Stimulated activated CD8-positive, alpha-beta memory T cell treated with anti-CD3 and anti-CD28 coated beads, Interleukin-12 subunit alpha, Interleukin-12 subunit beta, amount 100 ng/mL, for 24 hours (primary cell): Measurements from ENCODE around the gene TBC1D16.
"Not testable (repeated sequence)": the region's sequence is repeated elsewhere in the genome, so short reads cannot be mapped to it uniquely, and the experiment has no call there.

ENCODE experiments used
- DNase-seq: peaks from one replicate; pipeline ENCODE4 v3.0.0-alpha.2; 2020; ENCODE audit errors: extremely low read depth

Gene TBC1D16

DNA sequence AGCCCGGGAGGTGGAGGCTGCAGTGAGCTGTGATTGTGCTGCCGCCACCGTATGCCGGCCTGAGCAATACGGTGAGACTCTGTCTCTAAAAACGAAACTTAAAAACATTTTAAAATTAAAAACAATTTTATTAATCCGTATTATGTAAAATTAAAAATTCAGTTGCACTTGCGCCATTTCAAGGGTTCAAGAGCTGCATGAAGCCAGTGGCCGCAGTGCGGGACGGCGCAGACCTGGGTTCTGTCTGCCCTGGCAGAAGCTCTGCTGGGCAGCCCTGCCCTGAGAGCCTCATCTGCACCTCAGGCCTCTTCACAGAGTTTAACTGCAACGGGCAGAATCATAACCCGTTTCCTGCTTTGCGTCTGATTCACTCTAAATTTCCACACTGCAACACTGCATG, 31.7 kb downstream of the TBC1D16 start:
- DNase-seq, result no peak

DNA sequence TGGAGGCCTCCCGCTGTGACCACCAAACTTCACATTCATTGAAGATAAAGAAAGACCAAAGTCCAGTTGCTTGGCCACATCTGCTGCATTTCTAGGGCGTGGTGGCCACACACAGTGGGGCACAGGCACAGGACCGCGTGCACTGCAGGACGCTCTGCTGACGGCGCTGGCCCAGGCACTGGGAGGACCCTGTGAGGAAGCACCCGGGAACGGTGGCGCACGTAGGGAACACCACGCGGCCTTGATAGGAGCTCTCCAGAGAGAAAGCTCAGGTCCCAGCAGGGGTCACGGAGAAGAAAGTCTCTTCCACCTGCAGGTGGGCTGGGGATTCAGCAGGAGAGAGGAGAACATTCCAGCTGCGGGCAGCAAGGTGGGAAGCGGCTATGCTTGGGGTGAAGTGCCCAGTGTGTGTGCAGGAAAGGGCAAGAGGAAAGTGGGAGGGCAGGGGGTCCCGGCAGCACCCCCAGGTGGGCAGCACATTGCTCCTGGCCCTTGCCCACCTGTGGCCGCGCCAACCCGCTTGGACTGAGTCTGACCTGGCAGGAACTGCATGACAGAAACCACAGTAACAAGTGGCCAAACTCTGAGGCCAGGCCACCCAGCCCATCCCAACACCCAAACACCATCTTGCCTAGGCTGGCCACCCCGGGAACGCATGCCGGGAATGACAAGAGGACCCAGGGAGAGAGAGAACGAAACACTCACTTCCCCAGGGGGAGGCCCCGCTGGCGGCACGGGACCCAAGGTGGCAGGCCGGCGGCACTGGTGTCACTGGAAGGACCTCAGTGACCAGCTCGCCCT, 32.8 kb downstream of the TBC1D16 start:
- DNase-seq, result no peak

DNA sequence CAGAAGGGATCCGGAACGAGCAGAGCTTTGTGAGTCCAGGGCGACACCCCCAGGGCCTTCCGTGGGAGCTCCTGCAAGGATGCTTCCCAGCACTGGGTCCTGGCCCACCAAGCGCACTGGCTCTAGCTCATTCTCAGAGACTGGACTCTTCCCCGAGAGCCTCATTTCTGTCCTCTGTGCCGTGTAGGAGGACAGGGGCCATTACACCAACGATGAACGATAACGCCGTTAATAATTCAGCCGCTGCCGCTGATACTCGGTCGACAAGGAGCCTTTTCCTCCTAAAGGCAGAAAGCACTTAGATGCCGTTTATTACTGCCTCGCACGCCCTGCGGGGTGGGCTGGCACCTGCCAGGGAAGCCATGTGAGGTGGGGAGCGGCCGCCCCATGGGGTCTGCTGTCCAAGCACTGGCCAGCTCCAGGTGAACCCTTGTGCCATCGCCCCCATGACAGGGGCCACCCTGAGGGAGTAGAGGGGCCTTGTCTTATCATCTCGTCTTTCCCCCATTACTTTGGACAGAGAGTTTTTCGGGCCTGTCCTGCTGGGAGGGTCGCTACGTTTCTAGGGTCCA, 33.5 kb downstream of the TBC1D16 start:
- DNase-seq, result no peak

DNA sequence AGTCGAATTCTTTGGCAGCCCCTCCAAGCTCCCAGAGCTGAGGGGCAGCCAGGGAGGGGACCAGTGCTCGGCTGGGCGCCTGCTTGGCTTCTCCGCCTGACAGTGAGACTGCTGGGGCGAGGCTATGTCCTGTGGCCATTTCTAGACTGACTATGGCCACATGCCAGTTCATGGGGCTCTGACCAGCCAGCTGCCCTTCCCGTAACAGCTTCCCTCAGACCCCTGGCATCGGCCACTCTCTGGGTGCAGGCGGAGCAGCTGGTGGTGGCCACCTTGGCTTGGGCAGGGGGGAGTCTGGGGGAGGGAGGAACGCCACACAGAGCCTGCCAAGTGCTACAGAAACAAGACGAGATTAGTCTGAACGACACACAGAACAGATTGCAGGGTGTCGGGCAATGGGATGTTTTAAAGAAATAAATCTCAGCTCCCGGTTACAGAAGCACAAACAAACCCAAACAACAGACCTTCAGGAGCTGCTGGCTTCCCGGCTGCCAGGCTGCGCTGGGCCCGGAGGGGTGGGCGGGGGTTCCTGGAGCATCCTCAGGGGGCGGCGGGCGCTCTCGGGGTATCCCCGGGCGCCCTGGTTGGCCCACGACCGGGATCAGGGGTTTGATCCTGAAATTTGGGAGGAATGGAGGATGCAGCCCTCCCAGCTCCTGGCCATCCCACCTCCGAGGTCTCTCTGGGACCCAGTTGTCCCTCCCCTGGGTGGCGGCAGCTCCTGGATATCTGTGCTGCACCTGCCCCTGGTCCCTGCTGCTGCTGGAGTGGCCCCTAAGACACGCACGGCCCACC, 34.5 kb downstream of the TBC1D16 start:
- DNase-seq, result no peak

DNA sequence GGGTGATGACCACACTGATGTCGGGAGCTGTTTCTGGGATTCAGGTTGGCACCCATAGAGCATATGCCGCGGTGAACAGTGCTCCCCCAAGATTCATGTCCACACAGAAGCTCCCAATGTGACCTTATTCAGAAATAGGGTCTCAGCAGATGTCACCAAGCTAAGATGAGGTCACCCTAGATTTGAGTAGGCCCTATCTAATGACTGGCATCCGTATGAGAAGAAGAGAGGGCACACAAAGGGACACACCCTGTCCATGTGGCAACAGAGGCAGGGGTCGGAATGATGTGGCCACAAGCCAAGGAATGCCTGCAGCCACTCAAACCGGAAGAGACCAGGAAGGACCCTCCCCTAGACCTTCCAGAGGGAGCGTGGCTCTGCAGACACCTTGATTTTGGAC, 35.5 kb downstream of the TBC1D16 start:
- DNase-seq, result no peak

DNA sequence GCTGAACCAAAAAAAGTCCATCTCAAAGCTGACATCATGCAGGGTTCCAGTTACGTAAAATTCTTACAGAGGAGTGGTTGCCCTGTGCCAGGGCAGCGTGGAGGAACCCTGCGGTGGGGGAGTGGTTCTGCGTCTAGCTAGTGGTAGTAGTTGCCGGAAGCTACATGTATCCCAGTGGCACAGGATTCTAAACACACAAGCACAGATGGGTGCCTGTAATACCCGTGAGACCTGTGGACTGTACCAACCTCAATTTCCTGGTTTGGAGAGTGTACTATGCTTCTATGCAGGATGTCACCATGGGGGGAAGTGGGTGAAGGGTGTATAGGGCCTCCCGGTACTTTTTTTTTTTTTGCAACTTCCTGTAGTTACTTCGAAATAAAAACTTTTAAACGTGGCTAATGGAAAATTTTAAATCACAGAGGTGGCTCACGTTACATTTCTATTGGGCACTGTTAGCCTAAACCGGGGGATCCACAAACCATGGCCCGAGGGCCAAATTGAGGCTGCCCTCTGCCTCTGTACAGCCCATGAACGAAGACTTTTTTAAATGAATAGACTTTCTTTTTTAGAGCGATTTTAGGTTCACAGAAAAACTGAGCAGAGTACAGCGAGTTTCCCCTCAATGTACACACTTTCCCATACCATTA, 38.5 kb downstream of the TBC1D16 start:
- DNase-seq, result peak; percentile 40

DNA sequence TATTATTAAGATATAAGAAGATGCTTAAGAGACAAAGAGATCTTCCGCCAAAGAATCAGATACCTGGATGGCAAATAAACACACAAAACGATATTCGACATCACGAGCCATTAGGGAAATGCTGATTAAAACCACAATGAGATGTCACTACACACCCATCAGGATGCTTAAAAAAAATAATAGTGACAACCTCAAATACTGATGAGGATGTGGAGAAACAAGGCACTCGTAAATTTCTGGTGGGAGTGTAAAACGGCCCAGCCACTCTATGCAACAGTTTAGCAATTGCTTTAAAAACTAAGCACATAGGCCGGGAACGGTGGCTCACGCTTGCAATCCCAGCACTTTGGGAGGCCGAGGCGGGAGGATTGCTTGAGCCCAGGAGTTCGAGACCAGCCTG, 39.4 kb downstream of the TBC1D16 start:
- no peak for DNase-seq

DNA sequence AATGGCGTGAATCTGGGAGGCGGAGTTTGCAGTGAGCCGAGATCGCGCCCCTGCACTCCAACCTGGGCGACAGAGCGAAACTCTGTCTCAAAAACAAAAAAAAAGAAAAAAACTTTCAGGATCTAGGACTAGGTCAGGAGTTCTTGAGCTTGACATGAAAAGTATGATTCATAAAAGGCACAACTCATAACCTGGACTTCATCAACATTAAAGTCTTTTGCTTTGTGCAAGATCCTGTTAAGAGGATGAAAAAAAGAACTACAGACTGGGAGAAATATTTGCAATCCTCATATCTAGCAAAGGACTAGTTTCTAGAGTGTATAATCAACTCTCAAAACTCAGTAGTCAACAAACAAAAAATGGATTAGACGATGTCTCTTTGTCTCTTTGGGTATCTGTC, 40.0 kb downstream of the TBC1D16 start:
- no peak for DNase-seq

DNA sequence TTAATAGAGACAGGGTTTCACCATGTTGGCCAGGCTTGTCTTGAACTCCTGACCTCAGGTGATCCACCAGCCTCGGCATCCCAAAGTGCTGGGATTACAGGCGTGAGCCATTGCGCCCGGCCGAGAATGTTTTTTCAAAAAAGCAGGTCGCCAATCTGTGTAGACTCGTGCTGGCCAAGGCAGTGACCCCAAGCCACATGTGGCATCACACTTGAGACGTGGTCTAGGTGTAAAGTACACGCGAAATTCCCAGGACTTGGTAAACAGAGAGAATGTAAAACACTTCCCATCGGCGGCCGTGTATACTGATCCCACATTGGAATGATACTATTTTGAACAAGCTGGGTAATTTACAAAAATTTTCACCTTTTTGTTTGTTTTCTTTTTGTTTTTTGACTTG, 41.1 kb downstream of the TBC1D16 start:
- no peak for DNase-seq

DNA sequence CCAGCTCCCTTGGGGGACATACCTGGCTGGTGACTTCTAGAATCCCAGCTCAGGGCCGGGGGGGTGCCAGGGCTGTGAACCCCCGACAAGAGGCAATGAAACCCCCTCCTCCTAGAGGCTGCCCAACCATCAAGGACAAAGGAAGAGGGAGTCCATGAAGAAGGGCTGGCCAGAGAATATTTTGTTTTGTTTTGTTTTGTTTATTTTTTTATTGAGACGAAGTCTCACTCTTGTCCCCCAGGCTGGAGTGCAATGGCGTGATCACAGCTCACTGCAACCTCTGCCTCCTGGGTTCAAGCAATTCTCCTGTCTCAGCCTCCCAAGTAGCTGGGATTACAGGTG, 41.5 kb downstream of the TBC1D16 start:
- not testable (repeated sequence) for DNase-seq

DNA sequence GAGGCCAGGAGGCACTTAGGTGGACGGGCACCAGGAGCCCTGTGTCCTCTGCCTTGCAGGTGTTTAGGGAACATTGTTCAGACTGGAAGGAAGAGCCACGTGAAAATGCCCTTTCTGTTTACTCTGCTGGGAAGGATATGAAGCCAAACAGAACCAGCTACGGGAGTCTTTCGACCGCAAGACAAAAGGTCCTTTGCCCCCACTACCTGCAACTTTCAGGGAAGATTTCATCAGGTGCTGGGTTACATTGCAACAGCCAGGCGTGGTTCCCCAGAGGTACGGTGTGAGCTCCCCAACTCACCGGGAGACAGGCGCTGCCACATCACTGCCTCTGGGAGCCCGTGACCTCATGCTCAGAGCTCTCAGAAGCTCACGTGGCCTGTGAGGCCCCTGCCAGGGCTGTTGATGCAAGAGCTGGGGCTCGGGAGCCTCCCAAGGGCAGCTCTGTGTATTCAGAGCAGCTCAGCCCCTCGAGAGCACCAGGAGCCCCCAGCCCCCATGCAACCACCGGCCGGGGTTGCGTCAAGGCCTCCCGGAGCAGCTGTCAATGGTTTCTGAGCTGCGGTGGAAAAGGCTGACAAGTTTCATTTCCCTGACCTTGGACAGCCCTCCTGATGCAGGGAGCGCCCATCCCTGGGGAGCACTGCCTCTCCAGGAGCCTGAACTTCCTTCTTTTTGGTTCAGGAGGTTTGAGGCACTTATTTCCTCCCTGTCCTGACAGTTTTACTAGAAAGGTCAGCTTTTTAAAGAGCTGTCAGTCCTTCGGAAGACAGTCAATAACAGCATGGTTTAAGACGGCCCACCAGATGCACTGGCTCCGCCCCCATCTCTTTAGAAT, 42.1 kb downstream of the TBC1D16 start:
- DNase-seq, result no peak

DNA sequence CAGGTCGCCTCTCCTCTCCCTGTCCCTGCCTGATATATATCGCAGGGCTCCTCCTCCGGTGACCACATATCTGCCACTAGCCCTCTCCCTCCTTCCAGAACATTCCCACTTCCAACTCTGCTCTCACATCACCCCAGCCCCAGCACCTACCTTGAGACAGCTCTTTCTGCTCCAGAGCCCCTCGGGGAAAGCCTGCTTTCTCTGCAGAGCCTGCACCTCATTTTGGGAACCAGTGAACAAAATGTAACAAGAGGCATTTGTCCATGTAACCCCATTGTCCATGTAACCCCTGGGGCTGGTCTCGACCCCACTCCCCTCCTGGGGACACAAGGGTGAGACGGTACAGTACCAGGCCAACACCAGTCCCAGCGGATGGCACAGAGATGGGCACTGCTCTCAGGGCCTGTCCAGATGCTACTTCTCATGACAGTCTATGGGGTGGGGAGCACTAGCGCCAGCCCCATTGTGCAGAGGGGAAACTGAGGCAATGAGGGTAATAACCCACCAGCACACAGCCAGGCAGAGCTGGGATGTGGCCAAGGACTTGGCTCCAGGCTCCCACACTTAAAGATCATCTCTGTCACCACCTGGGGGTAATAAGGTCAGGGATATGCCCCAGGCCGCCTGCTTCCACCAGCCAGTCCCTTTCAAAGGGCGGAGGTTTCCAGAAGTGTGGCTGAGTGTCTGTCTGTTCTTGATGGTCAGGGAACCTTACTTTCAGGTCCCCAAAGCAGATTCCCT, 42.9 kb downstream of the TBC1D16 start:
- DNase-seq, result no peak

DNA sequence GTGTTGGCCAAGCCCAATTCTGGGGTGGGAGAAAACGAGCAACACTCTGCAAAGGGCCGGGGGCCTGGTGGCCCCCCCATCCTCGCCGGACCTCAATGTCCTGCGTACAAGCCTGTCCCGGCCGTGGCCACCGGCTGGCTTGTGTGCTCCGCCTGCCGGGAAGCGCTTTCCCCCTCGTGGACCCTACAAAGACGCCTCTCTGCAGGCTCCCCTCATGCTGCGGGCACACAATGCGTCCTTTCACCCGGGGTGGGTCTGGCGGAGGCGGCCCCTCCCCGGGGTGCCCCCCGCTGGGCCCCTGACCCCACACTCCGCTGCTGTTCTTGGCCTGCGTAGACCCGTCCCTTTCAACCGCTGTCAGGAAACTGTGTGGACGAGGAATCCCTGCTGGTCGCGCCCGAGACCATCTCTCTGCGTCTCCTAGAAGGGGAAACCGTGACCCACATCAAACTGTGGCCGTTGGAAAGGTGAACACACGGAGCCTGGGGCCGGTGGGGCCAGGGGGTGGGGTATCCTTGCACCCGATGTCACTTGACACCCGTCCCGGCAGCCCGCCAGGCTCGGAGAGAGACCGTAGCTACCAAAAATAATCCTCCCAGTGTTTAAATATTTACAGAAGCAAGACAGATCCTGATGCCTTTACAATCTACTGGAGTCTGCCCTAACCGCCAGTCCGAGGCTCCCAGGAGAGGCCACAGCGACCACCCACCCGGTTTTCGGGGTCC, 43.6 kb downstream of the TBC1D16 start:
- no peak for DNase-seq

DNA sequence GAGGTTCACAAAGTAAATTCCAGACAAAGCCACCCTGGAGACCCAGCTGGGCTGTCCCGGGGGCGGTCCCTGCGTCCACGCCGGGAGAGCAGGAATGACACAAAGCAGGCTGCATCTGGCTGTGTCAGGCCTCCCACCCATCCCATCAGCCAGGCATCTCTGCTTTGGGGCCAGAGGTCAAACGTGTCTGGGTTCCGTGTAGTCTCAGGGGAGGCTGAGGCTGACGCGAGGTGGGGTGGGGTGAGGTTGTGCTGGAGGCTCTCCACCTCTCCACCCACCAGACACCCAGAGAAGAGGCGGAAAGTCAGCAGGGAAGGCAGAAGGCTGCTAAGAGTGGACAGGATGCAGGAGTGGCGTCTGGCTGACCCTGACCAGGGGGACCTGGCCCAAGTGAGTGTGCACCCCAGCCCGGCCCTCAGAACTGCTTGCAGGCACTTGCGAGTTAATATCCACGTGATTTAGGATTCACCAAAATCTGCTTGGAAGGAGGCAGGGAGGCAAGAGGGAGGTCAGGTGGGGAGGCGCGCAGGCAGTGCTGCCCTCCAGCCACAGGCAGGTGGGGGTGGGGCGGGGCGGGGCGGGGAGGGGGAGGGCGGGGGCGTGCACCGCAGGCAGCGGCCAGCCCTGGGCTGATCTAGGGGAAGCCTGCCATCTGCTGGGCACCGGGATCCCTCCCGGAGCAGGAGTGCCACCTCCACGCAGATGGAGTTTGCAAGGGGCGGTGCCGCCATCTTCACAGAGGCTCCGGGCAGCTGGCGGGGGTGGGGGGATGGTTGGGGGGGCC, 44.3 kb downstream of the TBC1D16 start:
- DNase-seq, result peak; percentile 62

DNA sequence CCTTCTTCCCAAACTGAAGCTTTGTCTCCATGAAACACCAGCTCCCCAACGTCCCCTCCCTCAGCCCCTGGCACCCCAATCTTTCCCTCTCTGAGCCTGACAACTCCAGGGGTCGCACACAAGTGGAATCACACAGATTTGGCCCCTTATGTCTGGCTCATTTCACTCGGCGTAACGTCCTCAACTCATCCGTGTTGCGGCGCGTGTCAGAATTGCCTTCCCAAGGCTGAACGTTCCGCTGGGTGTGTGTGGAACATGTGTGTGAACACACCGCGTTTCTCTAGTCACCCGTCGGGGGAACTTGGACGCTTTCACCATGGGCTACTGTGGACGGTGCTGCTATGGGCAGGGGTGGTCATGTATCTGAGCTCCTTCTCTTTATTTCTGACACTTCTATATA, 45.0 kb downstream of the TBC1D16 start:
- DNase-seq, result no peak

DNA sequence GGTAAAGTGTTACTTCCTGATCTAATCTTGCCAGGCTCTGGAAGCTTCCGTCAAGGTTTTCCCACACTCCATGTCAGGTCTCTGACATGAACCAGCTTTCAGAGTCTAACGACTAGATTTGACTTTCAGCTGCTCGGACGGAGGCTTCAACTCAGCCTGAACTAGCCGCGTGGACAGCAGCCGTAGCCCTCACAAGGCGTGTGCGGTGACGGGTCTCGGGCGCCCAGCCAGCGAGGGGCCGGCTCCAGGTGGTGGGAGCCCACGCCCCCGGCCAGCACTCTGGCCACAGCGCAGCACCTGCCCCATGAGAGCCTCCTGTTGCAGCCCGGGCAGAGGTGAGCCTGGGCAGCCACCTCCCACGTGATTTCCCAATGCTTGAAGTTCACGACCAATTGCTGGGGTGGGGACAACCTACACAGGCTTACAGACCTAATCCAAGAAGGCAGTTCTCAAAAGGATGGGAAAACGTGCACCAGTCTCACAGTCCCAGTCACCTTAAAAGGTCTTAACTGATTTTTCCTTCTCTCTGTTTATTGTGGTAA, 45.5 kb downstream of the TBC1D16 start:
- no peak for DNase-seq

DNA sequence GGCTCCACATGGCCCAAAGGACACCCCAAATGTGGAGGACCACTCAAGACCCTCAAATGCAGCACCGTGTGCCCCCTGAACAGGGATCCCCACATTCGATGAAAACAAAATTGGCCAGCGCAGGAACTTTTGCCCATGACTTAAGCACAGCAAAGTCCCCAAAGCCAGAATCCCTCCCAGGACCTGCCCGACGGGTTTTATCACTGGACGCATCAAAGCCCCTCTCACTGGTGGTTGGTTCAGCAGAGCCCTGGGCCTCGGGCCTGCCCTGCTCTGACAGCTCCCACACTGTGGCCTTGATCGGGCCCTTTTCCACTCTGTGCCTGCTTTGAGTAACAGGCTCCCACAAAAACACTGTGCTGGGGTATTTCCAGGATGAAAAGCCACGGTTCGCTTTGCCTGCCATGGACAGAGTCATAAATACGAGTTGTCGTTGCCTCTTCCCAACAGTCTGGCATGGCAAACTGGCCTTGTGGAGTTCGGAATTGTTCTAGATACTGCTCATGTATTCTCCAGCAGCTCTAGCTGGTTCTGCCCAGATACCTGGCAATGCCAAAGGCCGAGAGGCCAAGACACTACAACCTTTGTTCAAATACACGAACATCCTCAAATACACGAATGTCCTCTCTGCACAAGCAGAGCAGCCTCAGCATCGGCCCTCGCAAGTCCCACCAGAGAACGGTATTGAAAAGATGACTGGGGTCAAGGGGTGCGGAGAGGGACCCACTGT, 46.4 kb downstream of the TBC1D16 start:
- DNase-seq, result no peak

DNA sequence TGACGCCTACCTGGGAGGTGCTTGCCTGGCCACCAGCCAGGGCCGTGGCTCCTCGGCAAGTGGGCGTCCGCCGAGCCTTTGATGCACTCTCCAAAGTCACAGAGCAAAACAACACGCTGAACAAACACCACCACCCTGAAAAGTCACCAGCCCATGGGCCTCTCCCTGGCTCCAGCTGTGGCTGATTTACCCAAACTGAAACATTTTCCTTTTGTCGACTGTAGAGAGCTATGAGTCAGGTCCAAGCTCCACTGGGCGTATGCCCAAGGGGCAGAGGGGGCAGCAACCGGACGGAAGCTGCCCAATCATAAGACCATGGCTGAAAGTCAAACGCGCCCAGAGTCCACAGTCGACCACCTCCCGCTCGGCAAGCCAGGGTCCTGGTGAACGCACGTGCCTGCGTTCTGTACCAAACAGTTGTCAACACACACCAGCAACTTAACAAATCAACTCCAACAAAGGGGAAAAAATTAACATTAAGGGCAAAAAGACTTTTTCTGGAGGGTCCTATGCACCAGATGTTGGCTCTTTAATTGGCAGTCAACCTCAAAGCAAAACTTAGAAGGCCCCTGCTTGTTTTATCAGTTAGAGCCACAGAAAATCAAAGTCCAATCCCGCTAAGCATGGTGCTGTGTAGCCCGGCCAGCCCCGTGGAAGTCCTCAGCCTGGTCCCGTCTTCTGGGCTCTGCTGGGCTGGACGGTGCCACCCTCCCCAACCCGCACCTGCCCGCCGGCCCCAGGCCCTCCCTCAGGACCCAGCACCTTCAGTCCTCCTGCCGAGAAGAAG, 47.3 kb downstream of the TBC1D16 start:
- DNase-seq, result no peak
